ENCODE results near the gene MAST2.
A peak's percentile ranks its signal among the peaks of the same experiment; 100 is the strongest.
"Not testable (repeated sequence)": the region's sequence is repeated elsewhere in the genome, so short reads cannot be mapped to it uniquely, and the experiment has no call there.

MAST2 gene

GRCh38 chr1:46057215-46057614 is 253.8 kb downstream of the MAST2 start:
- DNase-seq (ENCODE audit: low read depth in 2 of 2, low spot score in 1 of 2), result not testable (repeated sequence)

GRCh38 chr1:46057781-46058180 is 254.4 kb downstream of the MAST2 start:
- no peak for DNase-seq (ENCODE audit: low read depth in 2 of 2, low spot score in 1 of 2)

GRCh38 chr1:46058936-46059335 is 255.5 kb downstream of the MAST2 start:
- no peak for DNase-seq (ENCODE audit: low read depth in 2 of 2, low spot score in 1 of 2)

GRCh38 chr1:46061146-46061545 is 257.7 kb downstream of the MAST2 start:
- DNase-seq (ENCODE audit: low read depth in 2 of 2, low spot score in 1 of 2), result no peak

GRCh38 chr1:46062651-46063319 is 259.4 kb downstream of the MAST2 start:
- peak; percentile 8 to 14 for DNase-seq (ENCODE audit: low read depth in 2 of 2, low spot score in 1 of 2)

GRCh38 chr1:46064708-46065107 is 261.3 kb downstream of the MAST2 start:
- DNase-seq (ENCODE audit: low read depth in 2 of 2, low spot score in 1 of 2), result no peak

GRCh38 chr1:46065405-46065804 is 262.0 kb downstream of the MAST2 start:
- DNase-seq (ENCODE audit: low read depth in 2 of 2, low spot score in 1 of 2), result no peak

- no peak for DNase-seq (ENCODE audit: low read depth in 2 of 2, low spot score in 1 of 2)
Observed at GRCh38 chr1:46067652-46068051, 264.2 kb downstream of the MAST2 start.

- DNase-seq (ENCODE audit: low read depth in 2 of 2, low spot score in 1 of 2), result no peak
Observed at GRCh38 chr1:46068525-46068924, 265.1 kb downstream of the MAST2 start.

GRCh38 chr1:46070164-46070814 is 266.9 kb downstream of the MAST2 start:
- no peak for DNase-seq (ENCODE audit: low read depth in 2 of 2, low spot score in 1 of 2)

GRCh38 chr1:46072975-46073374 is 269.6 kb downstream of the MAST2 start:
- no peak for DNase-seq (ENCODE audit: low read depth in 2 of 2, low spot score in 1 of 2)

- no peak for DNase-seq (ENCODE audit: low read depth in 2 of 2, low spot score in 1 of 2)
Observed at GRCh38 chr1:46076343-46076742, 272.9 kb downstream of the MAST2 start.

- DNase-seq (ENCODE audit: low read depth in 2 of 2, low spot score in 1 of 2), result no peak
Observed at GRCh38 chr1:46077644-46078043, 274.2 kb downstream of the MAST2 start.

GRCh38 chr1:46080257-46080656 is 276.8 kb downstream of the MAST2 start:
- DNase-seq (ENCODE audit: low read depth in 2 of 2, low spot score in 1 of 2), result no peak

GRCh38 chr1:46081206-46081605 is 277.8 kb downstream of the MAST2 start:
- no peak for DNase-seq (ENCODE audit: low read depth in 2 of 2, low spot score in 1 of 2)

GRCh38 chr1:46081619-46082018 is 278.2 kb downstream of the MAST2 start:
- no peak for DNase-seq (ENCODE audit: low read depth in 2 of 2, low spot score in 1 of 2)

- DNase-seq (ENCODE audit: low read depth in 2 of 2, low spot score in 1 of 2), result no peak
Observed at GRCh38 chr1:46083579-46083978, 280.2 kb downstream of the MAST2 start.

- DNase-seq (ENCODE audit: low read depth in 2 of 2, low spot score in 1 of 2), result no peak
Observed at GRCh38 chr1:46084553-46085451, 281.4 kb downstream of the MAST2 start.

Data from stimulated activated CD8-positive, alpha-beta memory T cell treated with anti-CD3 and anti-CD28 coated beads, Interleukin-4, amount 100 ng/mL, for 4 hours (primary cell).